ENCODE data around the gene IGF1R.

The IGF1R gene

GRCh38 chr15:98870788-98871187 is 222.4 kb downstream of the IGF1R start:
- no peak for DNase-seq

GRCh38 chr15:98872774-98873173 is 224.4 kb downstream of the IGF1R start:
- no peak for DNase-seq

- DNase-seq: peak; percentile 96
Measured at GRCh38 chr15:98873441-98874218, 225.3 kb downstream of the IGF1R start.

DNA sequence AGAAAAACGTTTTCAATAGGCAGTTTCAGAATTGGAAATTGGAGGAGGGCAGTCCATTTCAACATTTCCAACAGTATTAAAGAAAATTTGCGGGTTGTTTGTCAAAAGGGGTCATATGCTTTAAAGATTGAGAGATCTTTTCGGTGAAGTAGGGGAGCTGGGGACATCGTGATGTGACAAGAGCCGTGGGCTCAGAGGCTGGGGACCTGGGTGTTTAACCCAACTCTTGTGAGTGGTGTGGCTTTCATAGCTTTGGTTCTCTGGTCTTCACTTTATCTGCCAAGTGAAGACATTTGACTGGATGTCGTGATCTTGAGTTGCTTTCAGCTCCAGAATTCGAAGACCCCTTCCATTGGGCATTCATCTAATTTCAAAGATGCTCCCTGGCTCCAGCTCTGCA is 226.0 kb downstream of the IGF1R start:
- DNase-seq: no peak

- no peak for DNase-seq
Measured at GRCh38 chr15:98874773-98875172, 226.4 kb downstream of the IGF1R start.

- DNase-seq: no peak
Measured at GRCh38 chr15:98875309-98875708, 227.0 kb downstream of the IGF1R start.

- peak; percentile 56 for DNase-seq
Measured at GRCh38 chr15:98876451-98877369, 228.4 kb downstream of the IGF1R start.

GRCh38 chr15:98878172-98878571 is 229.8 kb downstream of the IGF1R start:
- peak; percentile 53 for DNase-seq

GRCh38 chr15:98878862-98879261 is 230.5 kb downstream of the IGF1R start:
- DNase-seq: no peak

- peak; percentile 62 for DNase-seq
Measured at GRCh38 chr15:98881526-98882520, 233.5 kb downstream of the IGF1R start.

DNA sequence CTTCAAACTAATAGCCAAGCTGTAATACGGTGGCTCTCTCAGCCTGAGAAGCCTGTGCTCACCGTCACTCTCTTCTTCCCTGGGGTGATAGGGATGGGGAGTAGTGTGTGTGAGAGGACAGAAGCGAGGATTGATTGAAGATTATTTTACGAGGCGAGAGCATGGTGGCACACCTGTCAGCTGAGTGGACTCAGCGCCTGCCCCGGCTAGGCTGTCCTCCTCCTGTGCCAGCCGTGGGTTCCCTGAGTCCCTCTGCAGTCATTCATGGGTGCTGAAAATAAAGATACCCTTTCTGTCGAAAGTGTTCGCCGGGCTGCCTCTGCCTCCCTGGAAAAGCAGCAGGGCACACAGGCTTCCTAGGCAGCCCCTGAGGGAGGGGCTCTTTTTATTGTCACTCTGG is 235.1 kb downstream of the IGF1R start:
- no peak for DNase-seq

DNA sequence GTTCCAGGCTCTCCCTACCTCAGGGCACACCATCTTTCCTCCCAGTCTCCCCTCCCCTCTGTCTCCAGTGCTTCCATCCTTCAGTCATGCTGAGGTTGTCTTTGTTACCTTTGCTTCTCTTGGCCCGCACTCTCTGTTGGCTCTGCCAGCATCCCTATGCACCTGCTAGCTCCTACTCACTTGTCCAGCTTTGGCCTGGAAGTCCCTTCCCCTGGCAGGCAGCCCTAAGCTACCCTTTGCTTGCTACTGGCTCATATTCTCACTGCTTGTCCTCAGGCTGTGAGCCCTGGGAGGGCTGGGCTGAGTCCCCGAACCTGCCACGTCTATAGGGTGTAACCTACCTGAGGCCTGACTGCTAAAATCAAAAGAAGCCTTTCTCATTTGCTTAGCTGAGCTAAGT is 236.6 kb downstream of the IGF1R start:
- no peak for DNase-seq

DNA sequence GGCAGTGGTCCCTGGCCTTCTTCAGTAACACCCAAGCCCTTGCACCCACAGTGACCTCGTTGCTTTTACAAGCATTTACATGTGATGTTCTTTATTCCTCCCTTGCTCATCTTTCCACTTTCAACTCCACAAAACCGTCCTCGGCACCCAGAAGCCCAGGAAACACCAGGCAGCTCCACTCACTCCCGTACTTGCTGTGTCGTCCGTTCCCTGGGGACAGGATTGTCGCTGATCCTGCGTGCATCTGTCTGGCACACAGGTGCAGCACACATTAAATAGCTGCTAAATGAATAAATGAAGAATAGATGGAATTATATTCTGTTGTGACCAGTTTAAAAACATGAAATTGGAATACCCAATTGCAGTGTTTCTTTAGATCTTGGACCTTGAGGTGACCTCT is 239.6 kb downstream of the IGF1R start:
- no peak for DNase-seq

- DNase-seq: peak; percentile 67
Measured at GRCh38 chr15:98888820-98889479, 240.6 kb downstream of the IGF1R start.

DNA sequence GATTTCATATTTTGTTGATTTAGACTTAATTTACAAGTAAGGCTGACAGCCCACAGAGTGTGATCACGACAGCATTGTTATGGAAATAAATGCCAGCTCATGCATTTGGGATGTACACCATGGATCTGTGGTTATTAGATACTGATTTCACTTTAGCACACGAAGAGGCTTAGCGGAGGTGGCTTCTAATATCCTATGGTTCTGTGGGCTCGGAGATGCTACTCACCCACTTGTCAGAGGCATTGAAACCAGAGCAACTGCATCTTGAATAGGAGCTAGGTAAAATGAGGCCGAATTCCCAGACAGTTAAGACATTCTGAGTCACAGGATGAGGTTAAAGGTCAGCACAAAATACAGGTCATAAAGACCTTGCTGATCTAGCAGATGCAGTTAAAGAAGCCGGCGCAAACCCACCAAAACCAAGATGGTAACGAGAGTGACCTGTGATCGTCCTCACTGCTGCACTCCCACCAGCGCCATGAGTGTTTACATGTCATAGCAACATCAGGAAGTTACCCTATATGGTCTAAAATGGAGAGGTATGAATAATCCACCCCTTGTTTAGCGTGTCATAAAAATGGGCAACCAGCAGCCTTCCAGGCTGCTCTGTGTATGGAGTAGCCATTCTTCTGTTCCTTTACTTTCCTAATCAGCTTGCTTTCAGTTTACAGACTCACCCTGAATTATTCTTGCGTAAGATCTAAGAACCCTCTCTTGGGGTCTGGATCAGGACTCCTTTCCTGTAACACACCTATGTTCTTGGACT is 241.8 kb downstream of the IGF1R start:
- DNase-seq: peak; percentile 89

GRCh38 chr15:98891301-98891700 is 243.0 kb downstream of the IGF1R start:
- no peak for DNase-seq

- DNase-seq: no peak
Measured at GRCh38 chr15:98893401-98893800, 245.1 kb downstream of the IGF1R start.

DNA sequence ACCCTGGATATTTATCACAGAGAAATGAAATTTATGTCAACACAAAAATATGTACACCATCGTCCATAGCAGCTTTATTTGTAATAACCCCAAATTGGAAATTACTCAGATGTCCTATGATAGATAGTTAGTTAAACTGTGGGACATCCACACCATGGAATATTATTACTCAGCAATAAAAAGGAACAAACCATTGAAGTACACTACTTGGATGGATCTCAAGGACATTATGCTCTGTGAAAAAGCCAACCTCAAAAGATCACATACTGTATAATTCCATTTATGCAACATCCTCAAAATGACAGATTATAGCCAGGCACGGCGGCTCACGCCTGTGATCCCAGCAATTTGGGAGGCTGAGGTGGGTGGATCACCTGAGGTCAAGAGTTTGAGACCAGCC is 246.0 kb downstream of the IGF1R start:
- no peak for DNase-seq

DNA sequence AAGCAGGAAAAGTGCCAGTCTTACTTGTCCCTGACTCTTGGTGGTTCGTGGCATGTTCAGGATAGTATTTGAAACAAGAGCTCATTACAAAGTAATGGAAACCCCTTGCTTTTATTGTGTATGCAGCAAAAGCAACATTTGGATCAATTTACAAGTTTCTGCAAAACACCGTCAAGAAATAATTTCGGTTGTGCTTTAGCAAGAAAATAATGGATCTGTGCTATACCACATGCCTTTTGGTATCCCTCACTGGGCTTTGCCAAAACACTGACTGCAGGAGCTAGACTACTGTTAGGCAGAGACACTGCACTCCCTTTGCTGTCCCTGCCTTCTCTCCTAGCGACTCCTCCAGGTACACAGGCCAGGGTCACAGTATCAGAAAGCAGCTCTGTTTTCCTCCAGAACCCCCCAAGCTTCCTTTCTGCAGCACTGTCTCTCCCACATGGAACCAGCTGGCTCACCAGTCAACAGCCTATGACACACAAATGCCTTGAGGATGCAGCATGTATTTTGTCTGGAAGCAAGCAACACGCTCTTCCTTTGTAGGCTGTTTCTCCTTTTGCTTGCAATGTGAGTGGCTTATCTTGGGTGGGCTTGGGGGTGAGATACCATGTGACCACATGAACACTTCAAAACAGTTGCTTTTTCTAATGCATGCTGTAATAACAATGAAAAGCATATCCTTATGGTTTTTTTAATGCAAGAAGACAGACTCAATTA is 247.8 kb downstream of the IGF1R start:
- DNase-seq: peak; percentile 71

All from EL (cell line).